Stimulated activated CD8-positive, alpha-beta memory T cell treated with anti-CD3 and anti-CD28 coated beads, Interleukin-7, amount 100 ng/mL, for 1 hour (primary cell): ENCODE data around the gene PTPRD.

Experiments used
- DNase-seq, 2 donors: peaks; one replicate each; pipeline ENCODE4 v3.0.0-alpha.2; 2020; ENCODE audit warnings: low read depth in 2 of 2

Gene PTPRD

GRCh38 chr9:8266861-8267260 lies 2345.9 kb downstream of the PTPRD start:
- DNase-seq: no peak

DNA sequence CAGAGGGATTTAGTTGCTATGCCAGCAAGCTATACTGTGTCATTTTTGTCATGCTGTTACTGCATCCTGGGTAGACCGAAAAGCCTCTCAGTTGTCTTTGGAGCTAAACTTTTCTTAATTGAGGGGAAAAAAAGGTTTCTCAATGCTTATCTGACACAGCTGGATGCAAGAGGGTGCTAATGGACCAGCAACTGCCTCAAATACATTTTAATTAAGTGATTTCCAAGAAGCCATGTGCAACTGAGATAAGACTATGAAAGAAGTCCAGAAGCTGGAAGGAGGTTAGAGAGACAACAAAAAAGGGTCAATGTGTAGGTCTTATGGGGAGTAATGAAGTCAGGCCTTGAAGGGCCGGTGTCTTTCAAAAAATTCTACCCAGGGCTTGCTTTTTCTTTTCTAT lies 2347.5 kb downstream of the PTPRD start:
- no peak for DNase-seq
